Right forelimb (tissue), 1 donor: ENCODE results near the gene PRXL2B.

Source experiments
- DNase-seq: peaks from one replicate; pipeline ENCODE4 v3.0.0-alpha.2; 2018

PRXL2B gene

DNA sequence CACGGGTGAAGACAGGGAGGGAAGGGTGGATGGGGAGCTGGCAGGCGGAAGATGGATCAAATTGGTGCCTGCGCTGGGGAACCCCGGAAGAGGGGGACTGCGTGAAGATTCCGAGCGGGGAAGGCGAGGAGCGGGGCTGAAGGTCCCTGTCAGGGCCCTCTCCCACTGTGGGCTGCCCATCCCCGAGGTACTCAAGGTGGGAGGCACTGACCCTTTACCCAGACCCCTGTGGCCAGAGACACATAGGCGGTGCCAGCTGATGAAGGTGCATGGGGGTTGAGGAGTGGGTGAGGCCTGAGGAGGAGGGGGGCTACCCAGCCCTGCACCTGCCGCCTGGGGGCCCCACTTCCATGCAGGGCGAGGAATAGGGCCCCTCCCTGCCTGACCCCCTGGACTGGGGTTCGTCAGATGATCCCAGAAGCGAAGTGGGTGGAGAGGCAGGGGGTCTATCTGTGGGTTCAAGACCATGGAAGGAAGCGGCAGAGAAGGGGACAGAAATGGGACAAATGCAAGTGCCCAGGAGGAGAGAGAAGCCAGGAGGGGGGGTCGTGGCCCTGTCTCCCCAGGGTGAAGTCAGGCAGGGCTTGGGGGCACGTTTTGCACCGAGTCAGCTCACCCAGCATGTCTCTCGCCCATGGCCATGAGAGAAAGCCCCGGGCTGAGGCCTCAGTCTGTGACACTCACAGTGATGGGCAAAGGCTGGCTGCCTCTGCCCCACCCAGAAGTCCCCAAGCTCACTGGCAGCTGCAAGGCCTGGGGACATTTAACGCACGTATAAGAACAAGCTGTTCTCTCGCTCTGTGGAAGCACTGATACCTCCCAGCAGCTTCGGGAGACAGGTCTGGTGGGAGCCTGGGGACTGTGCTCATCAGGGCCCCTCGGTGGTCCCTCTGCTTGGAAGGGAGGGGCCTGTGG is 53.3 kb downstream of the PRXL2B start:
- no peak for DNase-seq

DNA sequence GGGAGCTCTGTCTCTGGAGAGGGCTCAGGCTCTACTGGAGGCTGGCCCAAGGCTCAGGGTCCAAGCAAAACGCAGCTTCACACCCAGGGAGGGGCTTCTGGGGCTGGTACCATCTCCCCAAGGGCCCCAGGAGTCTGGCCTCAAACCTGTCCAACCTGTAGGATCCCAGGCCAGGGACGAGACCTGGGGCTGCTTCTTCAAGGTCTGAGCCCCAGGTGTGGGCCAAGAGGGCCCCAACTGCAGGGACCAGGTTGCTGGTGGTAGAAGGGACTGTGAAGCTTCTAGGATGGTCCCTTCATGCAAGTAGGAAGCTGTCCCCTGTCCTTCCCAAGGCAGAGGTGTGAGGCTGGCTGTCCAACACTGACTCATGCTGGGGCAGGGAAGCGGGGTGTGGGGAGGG is 54.0 kb downstream of the PRXL2B start:
- no peak for DNase-seq
